Inflammatory macrophage treated with lipopolysaccharide for 1 hour (primary cell): ENCODE measurements around the gene ORMDL2.

Experiments used
- DNase-seq, 2 donors: peaks; one replicate each; pipeline ENCODE4 v3.0.0-alpha.2; 2020 to 2022

The ORMDL2 gene, protein sequence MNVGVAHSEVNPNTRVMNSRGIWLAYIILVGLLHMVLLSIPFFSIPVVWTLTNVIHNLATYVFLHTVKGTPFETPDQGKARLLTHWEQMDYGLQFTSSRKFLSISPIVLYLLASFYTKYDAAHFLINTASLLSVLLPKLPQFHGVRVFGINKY

DNA sequence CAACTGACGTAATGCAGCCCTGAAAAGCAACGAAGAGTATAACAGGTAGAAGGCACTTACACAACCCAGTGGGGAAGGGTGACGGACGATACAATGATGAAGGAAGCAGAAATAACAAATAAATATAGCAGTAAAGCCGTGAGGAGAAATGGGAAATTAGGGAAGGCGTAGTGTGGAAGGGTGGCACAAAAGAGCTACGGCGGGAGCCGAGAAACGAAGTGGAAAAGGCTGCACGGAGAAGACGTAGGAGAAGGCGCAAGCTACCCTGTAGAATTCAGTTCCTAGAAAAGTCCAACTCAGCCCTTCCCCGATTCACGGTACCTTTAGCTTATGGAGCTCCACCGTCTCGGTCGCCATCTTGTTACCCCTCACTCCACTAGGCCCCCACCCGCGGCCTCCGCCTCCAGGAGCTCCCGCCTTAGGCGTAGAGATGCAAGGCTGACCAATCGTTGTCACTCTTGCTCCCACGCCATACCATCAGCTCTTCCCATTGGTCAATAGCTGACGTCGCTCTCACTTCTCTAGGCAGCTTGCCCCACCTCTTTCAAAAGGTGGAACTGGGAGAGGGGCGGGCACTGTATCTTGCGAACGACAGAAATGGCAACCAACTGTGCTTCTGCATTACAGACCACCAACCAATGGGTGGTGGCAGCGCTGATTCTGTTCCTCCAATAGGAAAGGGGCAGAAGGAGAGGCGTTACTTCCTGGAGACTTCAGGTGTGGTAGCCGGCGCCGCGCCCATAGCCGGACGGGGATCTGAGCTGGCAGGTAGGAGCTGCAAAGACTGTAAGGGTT is at the start of gene ORMDL2, which contains the start of gene SARNP:
ORMDL2 (plus strand) TSS at position 697 of the 795 bp plus-strand sequence. CDS start 959 bp downstream, outside the sequence.
SARNP (minus strand) TSS at position 380 of the 795 bp plus-strand sequence; CDS start at position 357, 23 bp downstream.
- peak; percentile 99 to 100 for DNase-seq

DNA sequence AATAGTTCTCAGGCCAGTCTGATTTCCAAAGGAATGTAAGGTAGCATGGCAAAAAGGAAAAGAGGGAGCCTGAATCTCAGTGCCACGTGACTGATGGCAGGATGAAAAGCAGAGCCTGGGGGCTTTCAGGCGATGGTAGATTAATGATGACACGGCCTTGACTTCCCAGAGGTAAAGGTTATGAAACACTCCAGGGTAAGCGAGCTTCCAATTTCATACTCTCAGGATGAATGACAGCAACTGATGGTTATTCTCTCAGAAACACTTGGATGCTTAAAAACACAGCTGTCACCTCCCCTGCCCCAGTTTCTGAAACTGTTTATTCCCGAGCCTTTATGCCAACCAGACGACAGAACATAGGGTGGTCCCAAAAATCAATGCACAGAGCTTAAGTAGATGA is 46.1 kb upstream of the ORMDL2 start:
- DNase-seq = no peak

DNA sequence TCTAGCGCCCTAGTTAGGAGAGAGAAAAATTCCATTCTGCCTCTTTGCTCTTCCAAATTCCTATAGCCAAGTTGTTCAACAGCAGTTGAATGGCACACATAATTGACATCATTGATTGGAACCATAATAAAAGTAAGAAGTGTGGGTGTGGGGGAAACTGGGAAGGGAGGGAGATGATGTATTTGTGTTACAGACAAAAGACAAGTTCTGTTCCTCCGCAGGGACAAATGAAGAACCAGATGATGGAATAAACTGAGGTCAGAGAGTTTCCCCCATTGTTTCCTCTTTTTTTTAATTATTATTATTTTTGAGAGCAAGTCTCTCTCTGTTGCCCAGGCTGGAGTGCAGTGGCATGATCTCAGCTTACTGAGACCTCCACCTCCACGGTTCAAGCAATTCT is 40.0 kb upstream of the ORMDL2 start:
- peak; percentile 54 to 63 for DNase-seq

DNA sequence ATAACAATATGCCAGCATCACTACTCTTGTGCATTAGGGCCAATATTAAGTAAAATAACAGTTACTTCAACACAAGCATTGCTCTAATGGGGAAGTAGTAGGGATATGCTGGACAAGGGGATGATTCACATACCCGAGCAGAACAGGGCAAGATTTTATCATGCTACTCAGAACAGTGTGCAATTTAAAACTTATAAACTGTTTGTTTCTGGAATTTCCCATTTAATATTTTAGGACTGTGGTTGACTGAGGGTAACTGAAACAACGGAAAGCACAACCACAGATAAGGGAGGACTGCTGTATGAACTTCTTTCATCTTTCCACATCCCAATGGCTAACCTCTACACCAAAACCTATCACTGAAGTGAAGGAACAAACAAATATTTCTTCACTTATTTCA is 37.2 kb upstream of the ORMDL2 start:
- DNase-seq = peak; percentile 69 to 78

DNA sequence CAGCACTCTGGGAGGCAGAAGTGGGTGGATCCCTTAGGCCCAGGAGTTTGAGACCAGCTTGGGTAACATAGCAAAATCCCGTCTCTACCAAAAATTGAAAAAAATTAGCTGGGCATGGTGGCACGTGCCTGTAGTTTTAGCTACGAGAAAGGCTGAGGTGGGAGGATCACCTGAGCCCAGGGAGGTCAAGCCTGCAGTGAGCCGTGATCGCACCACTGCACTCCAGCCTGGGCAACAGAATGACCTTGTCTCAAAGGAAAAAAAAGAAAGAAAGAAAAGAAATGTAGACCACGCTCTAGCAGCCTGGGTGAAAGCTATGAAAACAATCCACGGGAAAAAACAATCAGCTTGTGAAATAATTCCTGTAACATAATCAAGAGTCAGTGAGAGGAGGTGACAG is 29.3 kb upstream of the ORMDL2 start:
- no peak for DNase-seq

DNA sequence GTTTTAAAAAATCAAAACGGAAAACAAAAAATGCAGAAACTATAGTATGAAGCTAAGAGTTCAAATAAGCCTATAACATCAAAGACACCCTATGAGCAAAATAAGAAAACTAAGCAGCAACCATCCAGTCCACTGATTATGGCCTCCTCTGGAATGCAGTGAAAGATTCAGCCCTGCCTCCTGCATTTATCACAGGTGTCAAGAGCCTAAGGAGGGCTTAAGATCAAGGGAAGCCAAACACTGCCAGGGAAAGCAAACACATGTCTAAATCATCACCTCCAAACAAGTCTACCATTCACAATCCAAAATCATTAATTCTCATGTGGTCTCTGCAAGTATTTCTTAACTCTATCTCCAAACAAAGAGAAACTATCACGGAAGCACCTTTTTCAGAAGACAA is 28.7 kb upstream of the ORMDL2 start:
- no peak for DNase-seq

DNA sequence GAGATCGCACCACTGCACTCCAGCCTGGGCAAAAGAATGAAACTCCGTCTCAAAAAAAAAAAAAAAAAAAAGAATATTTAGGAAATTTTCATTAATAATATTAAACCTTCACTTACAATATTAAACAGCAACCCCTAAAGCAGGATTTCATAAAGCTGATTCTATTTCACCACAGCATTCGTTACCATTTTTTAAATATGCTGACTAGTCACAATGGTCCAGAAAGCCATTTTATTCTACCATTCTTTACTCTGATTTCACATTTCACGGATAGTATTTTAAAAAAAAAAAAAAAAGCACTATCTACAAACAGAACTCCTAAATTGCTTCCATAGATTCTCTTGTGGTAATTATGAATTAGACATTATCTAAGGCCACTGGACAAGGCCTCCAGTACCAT is 27.9 kb upstream of the ORMDL2 start:
- DNase-seq = no peak

DNA sequence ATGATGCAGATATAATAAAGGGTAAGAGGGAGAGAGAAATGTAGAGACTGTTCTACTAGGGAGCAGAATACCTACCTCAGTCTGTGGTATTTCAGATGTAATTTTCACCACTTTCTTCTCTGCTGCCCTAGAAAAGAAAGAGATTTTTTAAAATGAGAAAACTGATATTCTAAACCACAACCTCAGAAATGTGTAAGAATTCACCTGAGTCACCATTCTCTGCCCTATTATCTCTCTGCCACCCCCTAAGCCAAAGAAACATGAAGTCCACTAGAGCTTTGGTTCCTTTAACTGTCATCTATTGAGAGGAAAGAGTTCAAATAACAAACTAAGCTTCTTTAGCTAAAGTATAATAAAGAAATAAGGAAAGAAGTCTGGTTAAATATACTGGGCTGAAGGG is 21.9 kb upstream of the ORMDL2 start:
- no peak for DNase-seq

DNA sequence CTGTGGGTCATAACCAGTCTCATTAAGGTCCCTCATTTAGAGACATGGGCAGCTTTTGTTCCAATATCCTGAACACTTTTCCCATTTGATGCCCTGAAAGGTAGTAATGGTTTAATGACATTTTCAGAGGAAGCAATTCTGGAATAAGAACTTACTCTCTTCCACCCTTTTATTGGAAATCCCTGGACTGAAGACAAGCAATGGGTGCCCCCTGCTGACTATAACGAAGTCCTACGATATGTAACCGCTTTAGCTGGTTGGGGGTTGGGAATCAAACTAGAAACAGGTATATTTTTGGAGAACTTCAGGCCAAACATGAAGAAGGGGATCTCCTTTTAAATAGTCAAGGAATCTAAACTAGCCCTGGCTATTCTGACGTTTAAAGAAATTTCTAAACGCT is 20.8 kb upstream of the ORMDL2 start:
- peak; percentile 5 to 35 for DNase-seq

DNA sequence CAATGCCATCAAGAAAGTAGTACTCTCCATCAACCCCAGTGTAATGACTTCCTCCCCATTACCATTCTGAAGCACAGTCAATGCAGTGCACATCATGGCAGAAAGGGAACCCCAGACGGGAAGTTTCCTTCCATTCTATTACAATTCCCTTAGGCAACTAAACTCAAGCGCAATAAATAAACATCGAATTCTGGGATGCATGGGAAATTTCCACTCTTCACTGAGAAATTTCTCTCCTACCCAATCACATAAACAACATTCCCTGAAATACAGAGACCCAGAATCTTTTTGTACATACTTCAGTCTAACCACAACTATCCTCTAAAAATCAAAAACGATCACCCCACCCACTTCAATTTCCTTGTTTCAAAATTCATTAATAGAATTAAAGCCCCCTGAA is 20.3 kb upstream of the ORMDL2 start:
- no peak for DNase-seq

DNA sequence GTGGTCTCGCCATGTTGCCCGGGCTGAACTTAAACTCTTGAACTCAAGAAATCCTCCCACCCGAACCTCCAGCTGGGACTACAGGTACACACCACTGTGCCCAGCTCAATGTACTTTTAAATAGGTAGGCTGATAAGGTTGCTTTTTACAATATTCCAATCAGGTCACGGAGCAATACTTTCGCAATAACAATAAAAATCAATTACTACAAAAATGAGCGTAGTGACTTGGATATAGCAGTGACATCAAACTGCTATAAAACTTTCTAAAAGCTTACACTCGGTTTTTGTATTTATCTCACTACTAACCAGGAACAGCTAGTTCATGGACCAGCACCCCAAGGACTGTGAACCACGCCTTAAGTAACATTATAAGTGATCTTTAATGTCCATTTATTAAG is 10.9 kb upstream of the ORMDL2 start:
- DNase-seq = no peak

DNA sequence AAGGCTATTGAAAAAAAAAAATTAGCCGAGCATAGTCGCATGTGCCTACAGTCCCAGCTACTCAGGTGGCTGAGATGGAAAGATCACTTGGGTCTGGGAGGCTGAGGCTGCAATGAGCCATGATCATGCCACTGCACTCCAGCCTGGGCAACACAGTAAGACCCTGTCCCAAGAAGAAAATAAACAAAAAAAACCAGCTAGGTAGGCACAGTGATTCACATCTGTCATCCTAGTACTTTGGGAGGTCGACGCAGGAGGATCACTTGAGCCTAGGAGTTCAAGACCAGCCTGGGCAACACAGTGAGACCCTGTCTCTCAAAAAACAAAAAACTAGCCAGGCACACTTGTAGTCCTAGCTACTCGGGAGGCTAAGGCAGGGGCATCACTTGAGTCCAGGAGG is 8.6 kb upstream of the ORMDL2 start:
- no peak for DNase-seq

DNA sequence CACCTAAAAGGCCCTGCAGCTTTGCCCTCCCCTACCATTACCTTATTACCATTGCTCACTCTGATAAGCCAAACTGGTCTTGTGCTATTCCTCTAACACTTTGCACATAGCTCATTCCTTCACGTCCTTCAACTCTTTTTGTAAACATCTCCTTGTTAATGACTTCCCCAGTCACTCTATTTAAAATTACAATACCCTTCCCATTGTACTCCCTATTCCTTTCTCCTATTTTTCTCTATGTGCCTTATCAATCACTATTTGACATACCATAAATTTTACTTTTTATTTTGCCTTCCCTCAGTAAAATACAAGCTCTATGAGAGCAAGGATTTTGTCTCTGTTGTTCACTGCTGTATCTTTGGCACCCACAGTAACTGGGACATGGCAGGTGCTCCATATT is 5.8 kb upstream of the ORMDL2 start:
- DNase-seq = no peak

DNA sequence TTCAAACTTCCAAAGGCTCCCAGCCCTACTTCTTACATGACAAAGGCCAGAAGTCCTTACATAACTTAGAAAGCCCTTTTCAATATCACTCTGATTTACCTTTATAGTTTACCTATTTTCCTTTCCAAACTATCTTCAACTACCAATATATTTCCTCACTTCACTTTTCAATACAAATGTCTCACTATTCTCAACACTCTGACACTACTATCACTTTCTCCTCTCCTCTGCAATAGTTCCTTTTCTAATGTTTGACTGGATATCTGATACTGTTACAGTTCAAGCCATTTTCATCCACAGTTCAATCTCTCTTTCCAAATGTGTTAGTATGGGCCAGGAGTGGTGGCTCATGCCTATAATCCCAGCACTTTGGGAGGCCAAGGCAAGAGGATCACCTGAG is 3.6 kb upstream of the ORMDL2 start:
- DNase-seq = no peak

DNA sequence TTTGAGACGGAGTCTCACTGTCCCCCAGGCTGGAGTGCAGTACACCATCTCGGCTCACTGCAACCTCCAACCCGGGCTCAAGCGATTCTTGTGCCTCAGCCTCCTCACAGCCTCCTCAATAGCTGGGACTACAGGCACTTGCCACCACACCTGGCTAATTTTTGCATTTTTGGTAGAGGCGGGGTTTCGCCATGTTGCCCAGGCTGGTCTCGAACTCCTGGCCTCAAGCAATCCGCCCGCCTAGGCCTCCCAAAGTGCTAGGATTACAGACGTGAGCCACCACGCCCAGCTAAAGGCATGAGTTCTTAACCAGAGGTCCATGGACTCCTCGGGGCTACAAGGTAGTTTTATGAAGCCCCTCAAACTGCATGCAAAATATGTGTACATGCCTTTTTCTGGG is 2.4 kb upstream of the ORMDL2 start:
- DNase-seq = no peak

DNA sequence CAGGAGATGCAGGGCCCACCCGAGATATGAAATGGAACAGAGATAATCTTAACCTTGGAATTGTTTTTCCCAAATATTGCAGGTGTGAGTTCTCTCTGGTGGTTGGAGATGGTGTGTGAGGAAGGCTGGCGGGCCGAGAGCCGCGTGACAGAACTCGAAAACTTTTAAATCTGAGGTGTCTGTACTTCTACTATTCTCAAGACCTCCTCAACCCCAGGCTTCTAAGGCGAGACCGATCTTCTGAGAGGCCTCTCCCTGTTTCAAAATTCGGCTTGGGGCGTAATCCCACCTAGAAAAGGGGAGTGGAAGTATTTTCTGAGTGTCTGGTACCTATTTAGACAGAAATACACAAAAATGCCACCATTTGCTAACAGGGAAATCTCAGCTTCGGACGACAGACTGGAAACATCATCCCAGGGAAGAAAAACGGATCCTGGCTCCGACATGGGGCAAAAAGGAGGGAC is 928 bp upstream of the ORMDL2 start:
- peak in 1 of 2 donors; percentile 41 for DNase-seq

DNA sequence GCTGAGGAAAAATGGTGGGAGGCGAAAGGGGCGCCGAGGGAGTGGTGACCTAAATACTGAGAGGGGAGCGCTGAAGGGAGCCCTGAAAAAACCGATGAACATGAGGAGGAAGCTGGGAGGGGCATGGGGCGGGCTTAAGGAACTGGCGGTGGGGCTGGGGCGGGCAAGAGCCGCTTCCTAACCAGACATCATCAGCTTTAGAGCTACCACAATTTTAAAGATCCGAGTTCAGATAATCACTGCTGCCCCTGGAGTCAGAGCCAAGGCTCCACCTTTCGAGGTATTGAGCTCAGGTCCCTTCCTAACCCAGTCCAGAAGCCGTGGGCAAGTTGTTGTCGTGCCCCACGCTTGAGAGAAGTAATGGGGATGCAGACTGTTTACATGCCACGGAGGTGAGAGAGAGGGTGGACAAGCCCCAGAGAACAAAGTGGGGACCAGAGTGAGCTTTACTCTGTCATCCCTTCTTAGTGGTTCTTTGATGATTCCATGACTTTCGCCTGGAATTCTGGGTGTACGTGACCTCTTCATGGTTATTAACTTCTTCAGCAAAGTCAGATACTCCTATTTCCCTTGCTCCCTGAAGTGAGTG is 393 bp downstream of the ORMDL2 start:
- no peak for DNase-seq

DNA sequence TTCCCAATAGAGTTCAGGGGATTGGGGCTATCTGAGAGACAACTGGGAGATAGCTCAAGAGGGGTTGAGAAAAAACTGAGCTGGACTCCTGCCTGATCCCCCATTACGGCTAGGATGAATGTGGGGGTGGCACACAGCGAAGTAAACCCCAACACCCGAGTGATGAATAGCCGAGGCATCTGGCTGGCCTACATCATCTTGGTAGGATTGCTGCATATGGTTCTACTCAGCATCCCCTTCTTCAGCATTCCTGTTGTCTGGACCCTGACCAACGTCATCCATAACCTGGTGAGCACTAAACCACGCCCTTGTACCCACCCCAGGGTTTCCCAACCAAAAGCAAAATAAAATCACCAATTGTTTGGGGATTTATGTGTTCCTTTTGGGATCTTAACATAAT is 1.0 kb downstream of the ORMDL2 start:
- DNase-seq = no peak

DNA sequence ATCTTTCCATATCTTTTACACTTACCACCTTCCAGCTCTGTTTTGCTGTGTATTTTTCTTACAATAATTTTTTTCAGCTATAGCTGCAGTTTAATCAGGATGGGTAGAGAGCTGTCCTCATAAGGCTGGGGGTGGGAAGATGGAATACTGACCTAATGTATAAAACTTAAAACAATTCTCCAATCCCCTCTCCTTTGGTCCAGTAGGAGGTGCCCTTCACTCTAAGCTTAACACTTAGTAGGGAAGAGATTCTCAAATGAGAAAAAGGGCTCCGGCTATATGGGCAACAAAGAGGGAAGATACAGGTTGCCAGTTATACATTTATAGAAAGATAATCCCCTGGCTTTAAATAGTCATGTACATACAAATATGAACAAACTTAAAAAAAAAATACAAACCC is 2.8 kb downstream of the ORMDL2 start:
- peak in 1 of 2 donors; percentile 37 for DNase-seq

DNA sequence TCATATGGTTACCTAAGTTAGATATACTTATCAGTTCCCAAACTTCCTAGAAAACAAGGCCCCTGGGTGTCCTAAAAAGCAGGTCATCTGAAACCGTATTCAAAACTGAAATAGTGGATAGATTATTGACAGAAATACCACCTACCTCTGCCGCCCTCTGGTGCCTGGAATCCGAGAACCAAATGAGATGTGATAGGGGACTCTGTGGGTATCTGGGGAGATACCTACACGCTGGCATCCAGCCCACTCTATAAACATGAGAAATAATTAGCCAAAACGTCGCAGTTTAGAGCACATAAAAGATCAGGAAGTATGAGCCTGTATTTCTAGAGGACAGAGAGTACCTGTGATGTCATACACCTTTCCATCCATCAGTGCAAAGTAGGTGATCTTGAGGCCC is 4.4 kb downstream of the ORMDL2 start:
- DNase-seq = no peak

DNA sequence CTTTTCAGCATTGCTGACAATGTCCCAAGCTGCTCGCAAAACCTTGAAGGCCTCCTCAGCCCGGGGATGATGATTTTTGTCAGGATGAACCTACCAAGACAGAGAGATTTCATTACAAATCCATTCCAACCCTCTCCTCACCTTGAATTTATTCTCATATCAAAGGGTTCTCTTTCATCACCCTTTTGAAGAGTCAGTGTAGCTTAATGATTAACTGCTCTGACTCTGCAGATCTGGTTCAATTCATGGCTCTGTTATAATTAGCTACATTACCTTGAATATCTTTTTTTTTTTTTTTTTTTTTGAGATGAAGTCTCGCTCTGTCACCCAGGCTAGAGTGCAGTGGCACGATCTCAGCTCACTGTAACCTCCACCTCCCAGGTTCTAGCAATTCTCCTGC is 5.6 kb downstream of the ORMDL2 start:
- DNase-seq = no peak

DNA sequence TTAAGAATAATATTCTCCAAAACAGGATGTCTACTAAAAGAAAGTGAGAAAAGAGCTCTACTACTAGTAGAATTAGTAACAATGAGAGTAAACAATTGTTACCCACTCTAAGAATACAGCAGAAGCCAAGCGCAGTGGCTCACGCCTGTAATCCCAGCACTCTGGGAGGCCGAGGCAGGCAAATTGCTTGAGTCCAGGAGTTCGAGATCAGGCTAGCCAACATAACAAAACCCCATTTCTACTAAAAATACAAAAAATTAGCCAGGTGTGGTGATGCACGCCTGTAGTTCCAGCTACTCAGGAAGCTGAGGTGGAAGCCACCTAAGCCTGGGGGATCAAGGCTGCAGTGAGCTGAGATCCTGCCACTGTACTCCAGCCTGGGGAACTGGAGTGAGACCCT is 6.9 kb downstream of the ORMDL2 start:
- DNase-seq = no peak

DNA sequence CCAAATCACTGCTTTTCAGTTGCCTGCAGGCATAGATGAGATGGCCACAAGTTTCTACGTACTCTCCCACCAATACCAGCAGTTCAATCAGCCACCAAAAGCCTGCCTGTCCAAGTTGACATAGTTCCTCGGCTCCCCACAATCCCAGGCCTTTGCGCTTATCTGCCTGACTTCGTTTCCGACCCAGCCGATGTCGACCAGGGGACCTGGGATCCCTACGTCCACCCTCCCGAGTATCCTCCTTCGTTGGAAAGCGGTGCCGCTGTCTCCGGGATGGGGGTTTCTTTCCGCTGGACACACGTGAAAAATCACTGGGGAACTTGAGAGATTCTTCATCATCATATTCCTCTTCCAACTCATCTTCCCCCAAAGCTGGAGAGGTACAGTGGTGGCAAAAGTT is 10.0 kb downstream of the ORMDL2 start:
- no peak for DNase-seq

DNA sequence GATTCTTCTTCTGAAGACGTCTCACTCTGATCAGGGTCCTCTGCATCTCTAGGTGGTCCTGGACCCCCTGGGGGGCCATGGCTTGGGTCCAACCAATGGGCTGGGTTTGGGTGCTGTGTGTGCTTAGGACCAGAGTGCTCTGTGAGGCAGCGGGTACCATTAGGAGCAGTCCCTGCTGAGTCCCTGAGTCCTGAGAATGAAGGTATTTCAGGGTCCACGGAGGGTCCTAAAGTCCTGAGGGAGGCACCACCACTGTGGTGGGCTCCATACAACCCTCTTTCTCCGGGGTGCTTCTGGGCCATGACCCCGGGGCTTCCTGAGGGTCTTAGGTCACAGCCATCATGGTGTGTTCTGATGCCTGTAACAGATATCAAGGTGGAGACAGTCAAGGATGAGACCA is 10.5 kb downstream of the ORMDL2 start:
- no peak for DNase-seq
